H1 (cell line): Measurements from ENCODE around the gene CLEC1B.

ENCODE experiments used
- EP300 ChIP-seq, 2 experiments: IDR thresholded peaks; 1 replicate in 1 of 2; 2 replicates in 1 of 2; pipeline ENCODE4 v1.6.1; 2011 to 2012; ENCODE audit warnings: low read depth in 2 of 2, low read length in 2 of 2, mild to moderate bottlenecking in 2 of 2, borderline replicate concordance in 1 of 2, inconsistent platforms in 1 of 2, moderate library complexity in 1 of 2
- EZH2 ChIP-seq: fragments of 200-600 bp; sonication (generic); IDR thresholded peaks from 2 replicates; pipeline ENCODE4 v1.7.1; 2012; ENCODE audit warnings: low read depth, mild to moderate bottlenecking, moderate library complexity, low read length, inconsistent platforms; ENCODE audit not compliant: severe bottlenecking
- HDAC2 ChIP-seq, 2 experiments: fragments of 300-600 bp in 1 of 2; sonication (generic) in 1 of 2; IDR thresholded peaks; 2 replicates each; pipeline ENCODE4 v1.6.1; 2011 to 2012; ENCODE audit warnings: low read depth in 2 of 2, low read length in 2 of 2, mild to moderate bottlenecking in 2 of 2, moderate library complexity in 2 of 2, borderline replicate concordance in 1 of 2, inconsistent platforms in 1 of 2
- KDM1A ChIP-seq: fragments of 200-600, 300-600 bp; sonication (generic); IDR thresholded peaks from 2 replicates; pipeline ENCODE4 v1.7.1; 2016; ENCODE audit warnings: mild to moderate bottlenecking, low read length, borderline replicate concordance
- NRF1 ChIP-seq: IDR thresholded peaks from 2 replicates; pipeline ENCODE4 v1.6.1; 2011; ENCODE audit warnings: mild to moderate bottlenecking, low read depth, low read length, improper control_type of control experiment
- POLR2A ChIP-seq, 2 experiments: IDR thresholded peaks; 1 replicate in 1 of 2; 2 replicates in 1 of 2; pipeline ENCODE4 v1.6.1; 2011; ENCODE audit warnings: low read depth in 2 of 2, low read length in 2 of 2, mild to moderate bottlenecking in 2 of 2; ENCODE audit errors: control extremely low read depth in 1 of 2
- POLR2AphosphoS5 ChIP-seq: IDR thresholded peaks from 2 replicates; pipeline ENCODE4 v1.6.1; 2011; ENCODE audit warnings: low read depth, low read length
- RAD21 ChIP-seq, 2 experiments: IDR thresholded peaks in 1 of 2; conservative IDR thresholded peaks in 1 of 2; 2 replicates each; pipeline ENCODE4 v1.6.1; 2011; ENCODE audit warnings: low read depth in 2 of 2, low read length in 2 of 2, improper control_type of control experiment in 1 of 2, inconsistent platforms in 1 of 2, mild to moderate bottlenecking in 1 of 2, moderate library complexity in 1 of 2
- SAP30 ChIP-seq: fragments of 300-600 bp; sonication (generic); IDR thresholded peaks from 2 replicates; pipeline ENCODE4 v1.7.1; 2012; ENCODE audit warnings: low read length, moderate library complexity, mild to moderate bottlenecking, inconsistent platforms; ENCODE audit not compliant: insufficient read depth, insufficient replicate concordance
- SP1 ChIP-seq: IDR thresholded peaks from 2 replicates; pipeline ENCODE4 v1.6.1; 2011; ENCODE audit warnings: low read depth, low read length
- TF ChIP-seq, protein P1 (sequence below), 3 experiments: IDR thresholded peaks; 1 replicate in 2 of 3; 2 replicates in 1 of 3; pipeline versions ENCODE4 v1.5.1 to v1.6.1; 2011; ENCODE audit warnings: low read length in 3 of 3, mild to moderate bottlenecking in 3 of 3, inconsistent platforms in 2 of 3, low read depth in 1 of 3, moderate library complexity in 1 of 3; ENCODE audit not compliant: insufficient read depth in 1 of 3; ENCODE audit errors: control extremely low read depth in 1 of 3
- TF ChIP-seq, protein P2 (sequence below): IDR thresholded peaks from 2 replicates; pipeline ENCODE4 v1.6.1; 2012; ENCODE audit warnings: low read length, inconsistent platforms
- TF ChIP-seq, protein P3 (sequence below): IDR thresholded peaks from 2 replicates; pipeline ENCODE4 v1.6.1; 2012; ENCODE audit warnings: inconsistent platforms
- TF ChIP-seq, protein P4 (sequence below): IDR thresholded peaks from 2 replicates; pipeline ENCODE4 v1.6.1; 2011; ENCODE audit warnings: low read length, improper control_type of control experiment

DNA sequence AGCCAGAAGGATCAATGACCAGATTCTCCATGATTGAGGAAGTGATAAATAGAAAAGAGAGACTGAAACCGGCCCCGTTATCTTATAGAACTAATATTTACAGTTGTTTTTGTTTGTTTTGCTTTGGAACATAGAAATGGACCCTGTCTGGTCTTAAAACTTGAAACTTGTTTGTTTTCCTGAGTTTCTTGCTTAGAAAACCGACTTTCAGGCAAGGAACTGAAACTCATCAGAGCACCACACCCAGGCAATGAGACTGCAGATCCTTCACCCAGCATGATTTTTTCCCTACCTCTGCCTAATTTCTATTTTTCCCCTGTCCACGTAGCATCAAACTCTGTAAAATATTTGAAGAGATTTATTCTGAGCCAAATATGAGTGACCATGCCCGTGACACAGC, 38.3 kb downstream of the CLEC1B start:
- TF ChIP-seq SAP30, result no peak
- TF ChIP-seq, protein P1, sequence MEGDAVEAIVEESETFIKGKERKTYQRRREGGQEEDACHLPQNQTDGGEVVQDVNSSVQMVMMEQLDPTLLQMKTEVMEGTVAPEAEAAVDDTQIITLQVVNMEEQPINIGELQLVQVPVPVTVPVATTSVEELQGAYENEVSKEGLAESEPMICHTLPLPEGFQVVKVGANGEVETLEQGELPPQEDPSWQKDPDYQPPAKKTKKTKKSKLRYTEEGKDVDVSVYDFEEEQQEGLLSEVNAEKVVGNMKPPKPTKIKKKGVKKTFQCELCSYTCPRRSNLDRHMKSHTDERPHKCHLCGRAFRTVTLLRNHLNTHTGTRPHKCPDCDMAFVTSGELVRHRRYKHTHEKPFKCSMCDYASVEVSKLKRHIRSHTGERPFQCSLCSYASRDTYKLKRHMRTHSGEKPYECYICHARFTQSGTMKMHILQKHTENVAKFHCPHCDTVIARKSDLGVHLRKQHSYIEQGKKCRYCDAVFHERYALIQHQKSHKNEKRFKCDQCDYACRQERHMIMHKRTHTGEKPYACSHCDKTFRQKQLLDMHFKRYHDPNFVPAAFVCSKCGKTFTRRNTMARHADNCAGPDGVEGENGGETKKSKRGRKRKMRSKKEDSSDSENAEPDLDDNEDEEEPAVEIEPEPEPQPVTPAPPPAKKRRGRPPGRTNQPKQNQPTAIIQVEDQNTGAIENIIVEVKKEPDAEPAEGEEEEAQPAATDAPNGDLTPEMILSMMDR (IDR thresholded peaks at IDR 0.05; ENCODE audit: control extremely low read depth in 1 of 3, insufficient read depth in 1 of 3, low read depth in 1 of 3, low read length in 3 of 3), result no peak
- TF ChIP-seq, protein P2, sequence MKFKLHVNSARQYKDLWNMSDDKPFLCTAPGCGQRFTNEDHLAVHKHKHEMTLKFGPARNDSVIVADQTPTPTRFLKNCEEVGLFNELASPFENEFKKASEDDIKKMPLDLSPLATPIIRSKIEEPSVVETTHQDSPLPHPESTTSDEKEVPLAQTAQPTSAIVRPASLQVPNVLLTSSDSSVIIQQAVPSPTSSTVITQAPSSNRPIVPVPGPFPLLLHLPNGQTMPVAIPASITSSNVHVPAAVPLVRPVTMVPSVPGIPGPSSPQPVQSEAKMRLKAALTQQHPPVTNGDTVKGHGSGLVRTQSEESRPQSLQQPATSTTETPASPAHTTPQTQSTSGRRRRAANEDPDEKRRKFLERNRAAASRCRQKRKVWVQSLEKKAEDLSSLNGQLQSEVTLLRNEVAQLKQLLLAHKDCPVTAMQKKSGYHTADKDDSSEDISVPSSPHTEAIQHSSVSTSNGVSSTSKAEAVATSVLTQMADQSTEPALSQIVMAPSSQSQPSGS, result no peak
- TF ChIP-seq POLR2AphosphoS5, result no peak
- no peak for TF ChIP-seq KDM1A
- TF ChIP-seq EZH2, result no peak
- no peak for TF ChIP-seq RAD21 (IDR thresholded peaks at IDR 0.05 in 1 of 2, conservative IDR thresholded peaks at IDR 0.05 in 1 of 2; ENCODE audit: low read depth in 2 of 2, low read length in 2 of 2)
- TF ChIP-seq, protein P3, sequence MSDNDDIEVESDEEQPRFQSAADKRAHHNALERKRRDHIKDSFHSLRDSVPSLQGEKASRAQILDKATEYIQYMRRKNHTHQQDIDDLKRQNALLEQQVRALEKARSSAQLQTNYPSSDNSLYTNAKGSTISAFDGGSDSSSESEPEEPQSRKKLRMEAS, result no peak
- no peak for TF ChIP-seq NRF1
- no peak for TF ChIP-seq POLR2A (IDR thresholded peaks at IDR 0.05; ENCODE audit: control extremely low read depth in 1 of 2, low read depth in 2 of 2, low read length in 2 of 2)
- TF ChIP-seq HDAC2 (IDR thresholded peaks at IDR 0.05; ENCODE audit: borderline replicate concordance in 1 of 2, low read depth in 2 of 2, low read length in 2 of 2), result no peak
- TF ChIP-seq SP1, result no peak
- TF ChIP-seq, protein P4, sequence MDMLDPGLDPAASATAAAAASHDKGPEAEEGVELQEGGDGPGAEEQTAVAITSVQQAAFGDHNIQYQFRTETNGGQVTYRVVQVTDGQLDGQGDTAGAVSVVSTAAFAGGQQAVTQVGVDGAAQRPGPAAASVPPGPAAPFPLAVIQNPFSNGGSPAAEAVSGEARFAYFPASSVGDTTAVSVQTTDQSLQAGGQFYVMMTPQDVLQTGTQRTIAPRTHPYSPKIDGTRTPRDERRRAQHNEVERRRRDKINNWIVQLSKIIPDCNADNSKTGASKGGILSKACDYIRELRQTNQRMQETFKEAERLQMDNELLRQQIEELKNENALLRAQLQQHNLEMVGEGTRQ, result no peak
- no peak for TF ChIP-seq EP300 (IDR thresholded peaks at IDR 0.05; ENCODE audit: borderline replicate concordance in 1 of 2, low read depth in 2 of 2, low read length in 2 of 2)
